ENCODE data around the gene ALPK3.

ALPK3 gene

GRCh38 chr15:84910928-84911623, 93.9 kb downstream of the ALPK3 start:
- H3K4me3 ChIP-seq (ENCODE audit: low read depth, low read length): no peak overlapping the region
- no peak for TF ChIP-seq CTCF (IDR thresholded peaks at IDR 0.05; ENCODE audit: control insufficient read depth, extremely low read depth, insufficient read depth)
- no peak for DNase-seq (ENCODE audit: low read depth)

- no peak for DNase-seq (ENCODE audit: low read depth)
- no peak overlapping the region for H3K4me3 ChIP-seq (ENCODE audit: low read depth, low read length)
- no peak for TF ChIP-seq CTCF (IDR thresholded peaks at IDR 0.05; ENCODE audit: control insufficient read depth, extremely low read depth, insufficient read depth)
Measured at GRCh38 chr15:84911879-84912660, 94.9 kb downstream of the ALPK3 start.

GRCh38 chr15:84913360-84913723, 96.2 kb downstream of the ALPK3 start:
- DNase-seq (ENCODE audit: low read depth): no peak
- no peak overlapping the region for H3K4me3 ChIP-seq (ENCODE audit: low read depth, low read length)
- TF ChIP-seq CTCF (IDR thresholded peaks at IDR 0.05; ENCODE audit: control insufficient read depth, extremely low read depth, insufficient read depth): no peak

- TF ChIP-seq CTCF (IDR thresholded peaks at IDR 0.05; ENCODE audit: control insufficient read depth, extremely low read depth, insufficient read depth): no peak
- H3K4me3 ChIP-seq (ENCODE audit: low read depth, low read length): no peak overlapping the region
- DNase-seq (ENCODE audit: low read depth): no peak
Measured at GRCh38 chr15:84914351-84914750, 97.2 kb downstream of the ALPK3 start.

- peak; percentile 94 for DNase-seq (ENCODE audit: low read depth)
- H3K4me3 ChIP-seq (ENCODE audit: low read depth, low read length): no peak overlapping the region
- TF ChIP-seq CTCF (IDR thresholded peaks at IDR 0.05; ENCODE audit: control insufficient read depth, extremely low read depth, insufficient read depth): no peak
Measured at GRCh38 chr15:84914909-84915605, 97.9 kb downstream of the ALPK3 start.

GRCh38 chr15:84915606-84915958, 98.4 kb downstream of the ALPK3 start:
- no peak for TF ChIP-seq CTCF (IDR thresholded peaks at IDR 0.05; ENCODE audit: control insufficient read depth, extremely low read depth, insufficient read depth)
- no peak for DNase-seq (ENCODE audit: low read depth)
- H3K4me3 ChIP-seq (ENCODE audit: low read depth, low read length): no peak overlapping the region

Data from LNCaP clone FGC (cell line).